Left renal pelvis (tissue), 4 donors: ENCODE results near the gene ITGB7. TPM values are rescaled to one million over a fixed set of nuclear protein-coding genes. Genes with fewer than 3 reads are reported as not detected.
A peak's percentile ranks its signal among the peaks of the same experiment; 100 is the strongest.
"Not testable (repeated sequence)": the region's sequence is repeated elsewhere in the genome, so short reads cannot be mapped to it uniquely, and the experiment has no call there.

ENCODE experiments used
- DNase-seq, 4 donors: peaks; one replicate each; pipeline ENCODE4 v3.0.0-alpha.2; 2013; ENCODE audit warnings: low read depth in 4 of 4, low spot score in 3 of 4
- polyA plus RNA-seq, 4 donors: library from polyadenylated mRNA; unstranded; fragments of 120-200 nt; gene quantifications; one replicate each; pipeline ENCODE4 v1.2.1, GENCODE V29; 2013; ENCODE audit not compliant: insufficient read length in 4 of 4

Gene ITGB7
- polyA plus RNA-seq, 4 donors = 0.86 to 2.4 (median 1.1) TPM

DNA sequence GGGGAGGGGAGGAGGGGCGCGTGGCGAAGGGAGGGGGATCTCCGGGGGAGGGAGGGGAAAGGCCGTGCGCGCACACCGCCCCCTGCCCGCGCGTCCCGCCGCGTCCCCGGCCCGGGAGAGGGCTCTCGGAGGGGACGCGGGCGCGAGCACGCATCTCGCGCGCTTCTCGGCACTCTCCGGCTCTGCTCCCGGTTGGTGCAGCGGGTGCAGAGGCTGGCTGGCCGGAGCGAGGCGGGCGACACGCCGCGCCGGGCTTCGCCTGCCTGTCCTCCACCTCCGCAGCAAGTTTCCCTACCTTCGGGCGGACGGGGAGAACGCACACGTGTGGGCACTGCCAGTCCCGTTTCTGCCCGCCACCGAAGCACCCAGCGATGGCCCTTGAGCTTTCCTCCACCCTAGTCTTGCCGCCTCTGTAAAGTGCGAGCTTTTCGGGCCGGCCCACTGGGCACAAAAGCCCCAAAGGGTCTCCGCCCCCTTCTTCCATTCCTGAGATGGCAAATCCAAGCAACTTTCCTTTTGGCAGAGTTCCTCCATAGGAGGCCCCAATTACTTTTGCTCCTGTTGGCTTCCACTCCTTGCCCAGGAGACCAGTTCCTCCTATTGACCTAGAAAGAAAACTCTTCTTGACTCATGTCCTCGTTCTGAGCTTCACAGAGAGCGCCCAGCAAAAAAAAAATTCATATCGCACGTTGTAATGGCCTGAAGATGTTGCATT is 26.0 kb downstream of the ITGB7 start:
- DNase-seq = peak in 2 of 4 donors; percentile 68 to 74

DNA sequence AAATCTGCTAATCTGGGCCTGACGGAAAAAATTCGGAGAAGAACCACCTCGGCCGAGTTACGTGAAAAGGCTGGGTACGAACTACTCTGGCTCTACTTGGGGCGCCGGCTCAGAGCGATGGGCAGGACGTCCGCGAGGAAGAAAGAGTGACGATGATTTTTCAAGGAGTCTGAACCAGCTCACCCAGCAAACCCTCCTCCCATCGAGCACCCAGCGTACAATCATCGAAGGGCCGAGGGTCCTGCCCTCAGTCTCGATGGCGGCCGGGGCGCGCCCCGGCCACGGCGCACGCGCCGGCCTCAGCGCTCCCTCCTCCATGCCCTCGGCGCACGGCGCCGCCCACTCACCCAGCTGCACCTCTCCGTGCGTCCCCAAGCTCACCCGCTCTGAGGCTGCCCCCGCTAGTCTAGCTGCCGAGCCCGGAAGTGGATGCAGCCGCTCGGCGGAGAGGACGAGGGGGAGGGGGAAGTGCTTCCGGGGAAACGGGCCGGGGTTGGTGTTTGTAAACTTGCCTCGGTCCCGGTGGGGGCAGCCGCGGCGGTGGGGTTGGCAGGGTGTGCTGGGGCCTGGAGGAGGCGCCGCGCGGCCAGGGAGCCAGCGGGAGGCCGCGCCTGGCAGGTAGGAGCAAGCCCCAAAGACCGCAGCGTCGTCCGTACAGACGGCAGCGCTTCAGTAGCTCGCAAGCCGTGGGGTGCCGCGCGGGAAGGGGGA is 26.7 kb downstream of the ITGB7 start, which contains the start of the genes CSAD and ZNF740:
TSS of gene CSAD (minus strand) at position 706 of the 711 bp plus-strand sequence. CDS start 7,455 bp downstream, outside the sequence.
TSS of gene ZNF740 (plus strand) at position 503 of the 711 bp plus-strand sequence. CDS start 1,262 bp downstream, outside the sequence.
- peak; percentile 93 to 95 (median 94) for DNase-seq

DNA sequence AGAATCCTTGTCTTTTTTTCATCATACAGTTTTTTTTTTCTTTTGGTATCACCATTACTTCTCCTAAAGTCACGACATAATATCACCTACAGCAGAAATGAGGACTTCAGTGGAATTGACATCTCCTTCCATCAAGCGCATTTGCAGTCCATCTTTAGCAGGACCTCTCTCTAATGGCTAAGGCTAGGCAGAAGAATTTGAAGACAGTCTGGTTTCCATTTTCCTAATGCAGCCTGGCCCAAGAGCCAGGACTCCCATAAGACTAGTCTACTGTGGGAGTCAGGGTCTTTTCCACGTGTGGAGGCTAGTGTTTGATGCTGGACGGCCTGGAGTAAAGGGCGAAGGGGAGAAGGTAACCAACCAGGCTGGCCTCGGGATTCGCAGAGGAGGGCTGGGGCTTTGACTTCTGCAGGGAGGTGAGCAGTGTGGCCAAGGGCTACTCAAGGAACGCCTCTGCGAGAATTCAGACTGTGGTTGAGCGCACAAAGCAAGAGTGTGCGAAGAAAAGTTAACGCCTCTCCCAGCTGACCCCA is 27.3 kb downstream of the ITGB7 start:
- no peak for DNase-seq

DNA sequence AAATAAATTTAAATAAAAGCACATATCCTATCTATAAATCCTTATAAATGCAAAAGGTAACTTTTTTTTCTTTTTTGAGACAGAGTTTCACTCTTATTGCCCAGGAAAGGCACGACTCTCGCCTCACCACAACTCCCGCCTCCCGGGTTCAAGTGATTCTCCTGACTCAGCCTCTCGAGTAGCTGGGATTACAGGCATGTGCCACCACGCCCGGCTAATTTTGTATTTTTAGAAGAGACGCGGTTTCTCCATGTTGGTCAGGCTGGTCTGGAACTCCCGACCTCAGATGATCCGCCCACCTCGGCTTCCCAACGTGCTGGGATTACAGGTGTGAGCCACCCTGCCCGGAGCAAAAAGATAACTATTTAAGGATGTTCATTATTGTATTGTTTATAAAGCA is 28.2 kb downstream of the ITGB7 start:
- not testable (repeated sequence) for DNase-seq

DNA sequence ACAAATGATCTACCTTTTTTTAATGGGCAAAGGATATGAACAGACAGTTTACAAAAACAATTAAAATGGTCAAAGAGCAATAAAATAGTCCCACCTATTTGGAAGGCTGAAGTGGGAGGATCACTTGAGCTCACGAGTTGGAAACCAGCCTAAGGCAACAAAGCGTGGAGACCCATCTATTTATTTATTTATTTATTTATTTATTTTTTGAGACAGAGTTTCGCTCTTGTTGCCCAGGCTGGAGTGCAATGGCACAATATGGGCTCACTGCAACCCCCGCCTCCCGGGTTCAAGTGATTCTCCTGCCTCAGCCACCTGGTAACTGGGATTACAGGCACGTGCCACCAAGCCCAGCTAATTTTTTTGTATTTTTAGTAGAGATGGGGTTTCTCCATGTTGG is 29.6 kb downstream of the ITGB7 start:
- DNase-seq = not testable (repeated sequence)

- DNase-seq = no peak
Observed at GRCh38 chr12:53176750-53177149, 30.3 kb downstream of the ITGB7 start.

- DNase-seq = no peak
Observed at GRCh38 chr12:53174881-53175491, 32.1 kb downstream of the ITGB7 start.

- no peak for DNase-seq
Observed at GRCh38 chr12:53173085-53173715, 33.9 kb downstream of the ITGB7 start.

DNA sequence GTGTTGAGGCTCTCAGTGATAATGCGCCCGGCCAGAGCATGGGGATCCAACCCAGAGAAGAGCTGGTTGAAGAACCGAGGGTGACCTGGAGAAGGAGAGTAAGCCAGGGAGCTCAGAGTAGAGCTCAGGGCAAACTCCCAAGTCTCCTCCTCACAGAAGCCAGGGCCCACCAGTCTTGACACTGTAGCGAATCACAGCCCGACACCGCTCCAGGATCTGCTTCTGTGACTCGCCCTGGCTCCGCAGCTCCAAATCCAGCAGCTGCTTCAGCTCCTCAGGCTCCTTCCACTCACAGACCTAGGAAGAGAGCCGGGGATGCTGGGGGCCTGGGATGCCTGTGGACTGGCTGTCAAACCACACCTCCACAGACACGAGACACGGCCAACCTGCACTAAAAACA is 34.7 kb downstream of the ITGB7 start:
- DNase-seq = no peak

DNA sequence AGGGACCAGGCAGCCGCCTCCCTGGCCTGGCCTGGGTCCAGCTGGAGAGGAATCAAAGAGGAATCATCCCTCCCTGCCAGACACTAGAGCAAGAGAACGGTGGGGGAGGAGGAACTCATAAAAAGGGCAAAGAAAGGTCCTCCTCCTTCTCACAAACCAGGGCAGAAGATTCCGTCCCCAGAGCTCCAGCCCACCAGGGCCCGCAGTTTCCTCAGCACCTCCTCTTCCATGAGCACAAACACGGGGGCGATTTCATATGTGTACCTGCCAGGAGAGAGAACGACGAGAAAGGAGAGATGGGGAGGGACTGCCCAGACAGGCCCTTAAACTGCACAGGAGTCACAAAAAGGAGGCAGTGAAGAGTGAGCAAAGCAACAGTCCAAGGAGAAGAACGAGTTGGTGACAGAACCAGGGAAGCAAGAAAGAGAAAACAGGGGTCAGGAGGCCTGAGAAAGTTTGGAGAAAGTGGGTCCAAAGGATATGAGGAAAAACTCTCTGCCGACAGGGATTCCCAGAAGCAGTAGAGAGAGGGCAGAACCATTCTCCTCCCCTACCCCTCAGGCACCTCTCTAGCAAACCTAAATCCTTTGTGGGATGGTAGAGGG is 35.2 kb downstream of the ITGB7 start:
- no peak for DNase-seq

DNA sequence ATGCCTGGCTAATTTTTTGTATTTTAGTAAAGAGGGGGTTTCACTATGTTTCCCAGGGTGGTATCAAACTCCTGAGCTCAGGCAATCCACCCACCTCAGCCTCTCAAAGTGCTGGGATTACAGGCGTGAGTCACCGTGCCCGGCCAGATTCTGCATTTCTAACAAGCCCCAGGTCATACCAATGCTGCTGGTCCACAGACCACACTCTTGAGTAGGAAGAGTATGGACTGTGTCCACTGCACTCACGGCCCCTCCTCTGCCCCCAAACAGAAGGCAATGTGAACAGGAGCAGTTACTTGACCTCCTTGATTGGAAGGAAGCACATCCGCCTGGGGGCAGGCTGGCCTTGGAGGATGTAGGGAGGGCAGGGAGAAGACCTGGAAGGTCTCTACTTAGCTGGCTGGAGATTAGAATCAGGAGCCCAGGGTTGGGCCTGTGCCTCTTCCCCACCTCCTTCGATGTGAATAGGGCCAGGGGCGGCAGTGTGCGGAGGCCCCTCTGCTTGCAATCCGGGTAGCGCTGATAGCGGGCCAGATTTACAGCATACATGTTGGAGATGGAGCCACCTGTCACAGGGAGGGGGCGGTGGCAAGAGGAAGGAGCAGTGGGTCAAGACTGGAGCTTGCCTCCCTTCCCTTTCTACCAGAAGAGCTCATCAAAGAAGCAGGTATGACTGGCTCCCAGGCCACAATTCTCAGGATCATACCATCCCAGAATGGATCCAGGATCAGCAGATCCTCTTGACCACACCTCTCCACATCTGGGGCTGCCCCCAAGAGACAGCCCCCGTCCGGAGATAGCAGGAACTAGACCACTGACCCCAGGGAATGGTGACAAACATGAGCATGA is 36.0 kb downstream of the ITGB7 start:
- no peak for DNase-seq

DNA sequence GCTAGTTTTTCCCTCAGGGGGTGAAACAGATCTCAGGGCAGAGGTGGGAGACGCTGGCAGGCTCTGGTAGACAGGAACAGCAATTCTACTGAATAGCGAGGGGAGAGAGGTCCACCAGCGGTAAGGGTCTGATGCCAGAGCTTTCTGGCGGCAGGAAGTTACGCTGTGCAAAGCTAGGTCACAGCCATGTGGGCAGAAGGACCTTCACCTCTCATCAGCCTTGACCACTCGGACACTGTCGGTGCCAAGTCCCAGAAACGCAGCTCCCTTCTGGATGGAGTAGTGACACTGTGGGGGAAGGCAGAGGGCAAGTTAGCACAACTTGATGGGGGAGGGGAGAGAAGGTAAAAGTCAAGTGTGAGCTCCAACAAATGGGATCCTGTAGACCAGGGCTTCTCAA is 36.8 kb downstream of the ITGB7 start:
- DNase-seq = no peak

- DNase-seq = no peak
Observed at GRCh38 chr12:53169644-53170043, 37.4 kb downstream of the ITGB7 start.

GRCh38 chr12:53166837-53167236 is 40.2 kb downstream of the ITGB7 start:
- DNase-seq = no peak

- DNase-seq = not testable (repeated sequence)
Observed at GRCh38 chr12:53163008-53163407, 44.0 kb downstream of the ITGB7 start.

DNA sequence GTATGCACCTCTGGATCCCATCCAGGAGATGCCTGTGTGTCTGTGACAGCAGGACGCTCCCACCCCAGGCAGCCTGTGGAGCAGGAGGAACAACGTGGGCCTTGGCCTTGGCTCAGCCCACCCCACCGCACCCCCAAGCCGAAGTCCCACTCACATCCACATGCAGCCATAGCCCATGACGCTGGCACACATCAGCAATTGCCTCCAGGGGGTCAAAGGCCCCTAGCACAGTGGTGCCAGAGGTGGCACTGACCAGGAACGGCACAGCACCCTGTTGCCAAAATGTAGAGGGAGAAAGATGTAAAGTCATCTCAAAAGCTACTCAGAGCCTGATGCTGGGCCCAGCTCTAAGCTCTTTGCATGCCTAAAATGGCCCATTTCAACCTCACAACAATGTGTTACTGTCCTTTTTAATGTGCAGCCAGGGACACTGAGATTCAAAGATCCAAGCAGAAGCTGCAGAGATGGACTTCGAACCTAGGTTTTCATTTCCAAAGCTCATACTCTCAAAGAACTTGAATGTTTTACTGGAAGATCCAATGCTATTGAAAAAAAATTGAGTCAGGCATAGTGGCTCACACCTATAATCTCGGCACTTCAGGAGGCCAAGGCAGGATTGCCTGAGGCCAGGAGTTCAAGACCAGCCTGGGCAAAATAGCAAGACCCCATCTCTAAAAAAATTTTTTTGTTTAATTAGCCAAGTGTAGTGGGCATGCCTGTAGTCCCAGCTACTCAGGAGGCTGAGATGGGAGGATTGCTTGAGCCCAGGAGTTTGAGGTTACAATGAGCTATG is 45.7 kb downstream of the ITGB7 start:
- no peak for DNase-seq

DNA sequence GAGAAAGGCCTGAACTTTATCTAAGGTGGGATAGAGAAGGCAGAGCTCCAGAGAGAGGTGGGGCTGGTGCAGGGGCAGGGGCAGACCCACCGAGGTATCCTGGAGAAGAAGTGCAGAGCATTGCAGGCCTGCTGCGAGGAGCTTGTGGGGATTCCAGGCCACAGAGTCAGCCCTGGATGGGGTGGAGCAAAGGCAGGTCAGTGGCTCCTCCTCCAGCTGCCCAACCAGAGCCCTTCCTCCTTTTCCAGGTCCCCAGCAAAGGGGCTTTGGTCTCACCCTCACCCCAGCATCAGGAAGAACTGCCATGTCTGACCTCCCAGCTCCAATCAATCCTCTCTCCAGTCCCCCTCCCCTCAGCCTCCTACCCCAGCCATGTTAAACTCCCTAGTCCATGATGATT is 46.4 kb downstream of the ITGB7 start:
- DNase-seq = no peak

GRCh38 chr12:53160000-53160399 is 47.1 kb downstream of the ITGB7 start:
- DNase-seq = no peak
